K562 (cell line): ENCODE data around the gene DNAJC30. TPM values are rescaled to one million over a fixed set of nuclear protein-coding genes. Genes with fewer than 3 reads are reported as not detected.

ENCODE experiments used
- HDAC3 ChIP-seq: fragments of 450-650 bp; IDR thresholded peaks from 2 replicates; pipeline ENCODE4 v1.6.1; 2018; ENCODE audit warnings: borderline replicate concordance, mild to moderate bottlenecking, moderate library complexity; ENCODE audit not compliant: partially characterized antibody
- ZNF354B ChIP-seq: fragments of 250-450 bp; sonication (Bioruptor Pico); IDR thresholded peaks from 2 replicates; pipeline ENCODE4 v1.4.0; 2020
- polyA plus RNA-seq, 8 experiments: library from polyadenylated mRNA; depleted of rRNA in 4 of 8; stranded (reverse) in 5 of 8; unstranded in 3 of 8; fragments of >200 nt; fragmentation: Nextera tagmentation in 2 of 8; fragmentation: Illumina TruSeq in 1 of 8; extraction: Ambion mirVana in 2 of 8; extraction: Trizol in 1 of 8; gene quantifications; 2 replicates each; pipeline versions ENCODE4 v1.2.1 to v1.2.3, GENCODE V29; 2011 to 2014; ENCODE audit warnings: inconsistent platforms in 1 of 8, missing spikeins in 1 of 8
- total RNA-seq, 7 experiments: library from RNA; depleted of rRNA in 6 of 7; stranded (reverse); fragments of >200 nt in 6 of 7; fragmentation: Illumina TruSeq in 2 of 7; extraction: Trizol in 2 of 7; gene quantifications; 2 replicates each; pipeline versions ENCODE4 v1.2.1 to v1.2.3, GENCODE V29; 2011 to 2021; ENCODE audit warnings: low replicate concordance in 1 of 7
- TF ChIP-seq, protein P1 (sequence below): fragments of 200-600 bp; sonication (generic); IDR thresholded peaks from one replicate; pipeline ENCODE4 v1.6.1; 2012; ENCODE audit warnings: mild to moderate bottlenecking, low read depth, low read length, inconsistent platforms
- TF ChIP-seq, protein P2 (sequence below), 2 experiments: fragments of 450-650 bp in 1 of 2; sonication (generic) in 1 of 2; formaldehyde crosslinking in 1 of 2; IDR thresholded peaks; 2 replicates each; pipeline versions ENCODE4 v1.7.1 to v1.9.0; 2016 to 2022; ENCODE audit warnings: inconsistent platforms in 1 of 2, mild to moderate bottlenecking in 1 of 2, missing genetic modification reagents in 1 of 2

The DNAJC30 gene
- total and polyA plus RNA-seq, 9 of the 15 experiments (the other 6 are each of a cell fraction or from before 2014, with no cell fraction given), result 1.1 to 11.3 (median 4.6) TPM

DNA sequence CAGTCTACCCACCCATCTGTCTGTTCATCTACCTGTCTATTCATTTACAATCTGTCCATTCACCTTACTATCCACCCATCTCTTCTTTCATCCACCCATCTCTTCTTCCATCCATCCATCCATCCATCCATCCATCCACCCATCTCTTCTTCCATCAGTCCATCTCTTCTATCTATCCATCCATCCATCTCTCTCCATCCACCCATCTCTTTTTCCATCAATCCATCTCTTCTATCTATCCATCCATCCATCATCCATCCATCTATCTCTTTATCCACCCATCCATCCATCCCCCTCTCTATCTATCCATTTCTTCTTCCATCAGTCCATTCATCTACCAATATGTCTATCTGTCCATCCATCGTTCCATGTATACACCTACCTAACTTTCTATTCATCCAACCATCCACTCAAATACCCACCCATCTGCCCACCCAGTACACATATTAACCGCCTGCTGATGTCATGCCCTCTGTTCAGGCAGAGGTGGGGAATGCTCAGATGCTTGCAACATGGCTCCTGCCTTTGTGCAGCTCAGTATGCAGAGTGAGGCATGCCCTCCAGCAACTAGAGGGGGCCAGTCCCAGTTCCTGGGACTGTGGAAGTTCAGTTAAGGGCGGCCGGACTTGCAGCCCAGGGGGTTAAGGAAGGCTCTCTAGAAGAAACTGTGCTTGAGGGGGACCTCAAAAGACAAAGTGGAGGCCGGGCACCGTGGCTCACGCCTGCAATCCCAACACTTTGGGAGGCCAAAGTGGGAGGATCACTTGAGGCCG lies 47.6 kb downstream of the DNAJC30 start (continued):
- TF ChIP-seq, protein P1, sequence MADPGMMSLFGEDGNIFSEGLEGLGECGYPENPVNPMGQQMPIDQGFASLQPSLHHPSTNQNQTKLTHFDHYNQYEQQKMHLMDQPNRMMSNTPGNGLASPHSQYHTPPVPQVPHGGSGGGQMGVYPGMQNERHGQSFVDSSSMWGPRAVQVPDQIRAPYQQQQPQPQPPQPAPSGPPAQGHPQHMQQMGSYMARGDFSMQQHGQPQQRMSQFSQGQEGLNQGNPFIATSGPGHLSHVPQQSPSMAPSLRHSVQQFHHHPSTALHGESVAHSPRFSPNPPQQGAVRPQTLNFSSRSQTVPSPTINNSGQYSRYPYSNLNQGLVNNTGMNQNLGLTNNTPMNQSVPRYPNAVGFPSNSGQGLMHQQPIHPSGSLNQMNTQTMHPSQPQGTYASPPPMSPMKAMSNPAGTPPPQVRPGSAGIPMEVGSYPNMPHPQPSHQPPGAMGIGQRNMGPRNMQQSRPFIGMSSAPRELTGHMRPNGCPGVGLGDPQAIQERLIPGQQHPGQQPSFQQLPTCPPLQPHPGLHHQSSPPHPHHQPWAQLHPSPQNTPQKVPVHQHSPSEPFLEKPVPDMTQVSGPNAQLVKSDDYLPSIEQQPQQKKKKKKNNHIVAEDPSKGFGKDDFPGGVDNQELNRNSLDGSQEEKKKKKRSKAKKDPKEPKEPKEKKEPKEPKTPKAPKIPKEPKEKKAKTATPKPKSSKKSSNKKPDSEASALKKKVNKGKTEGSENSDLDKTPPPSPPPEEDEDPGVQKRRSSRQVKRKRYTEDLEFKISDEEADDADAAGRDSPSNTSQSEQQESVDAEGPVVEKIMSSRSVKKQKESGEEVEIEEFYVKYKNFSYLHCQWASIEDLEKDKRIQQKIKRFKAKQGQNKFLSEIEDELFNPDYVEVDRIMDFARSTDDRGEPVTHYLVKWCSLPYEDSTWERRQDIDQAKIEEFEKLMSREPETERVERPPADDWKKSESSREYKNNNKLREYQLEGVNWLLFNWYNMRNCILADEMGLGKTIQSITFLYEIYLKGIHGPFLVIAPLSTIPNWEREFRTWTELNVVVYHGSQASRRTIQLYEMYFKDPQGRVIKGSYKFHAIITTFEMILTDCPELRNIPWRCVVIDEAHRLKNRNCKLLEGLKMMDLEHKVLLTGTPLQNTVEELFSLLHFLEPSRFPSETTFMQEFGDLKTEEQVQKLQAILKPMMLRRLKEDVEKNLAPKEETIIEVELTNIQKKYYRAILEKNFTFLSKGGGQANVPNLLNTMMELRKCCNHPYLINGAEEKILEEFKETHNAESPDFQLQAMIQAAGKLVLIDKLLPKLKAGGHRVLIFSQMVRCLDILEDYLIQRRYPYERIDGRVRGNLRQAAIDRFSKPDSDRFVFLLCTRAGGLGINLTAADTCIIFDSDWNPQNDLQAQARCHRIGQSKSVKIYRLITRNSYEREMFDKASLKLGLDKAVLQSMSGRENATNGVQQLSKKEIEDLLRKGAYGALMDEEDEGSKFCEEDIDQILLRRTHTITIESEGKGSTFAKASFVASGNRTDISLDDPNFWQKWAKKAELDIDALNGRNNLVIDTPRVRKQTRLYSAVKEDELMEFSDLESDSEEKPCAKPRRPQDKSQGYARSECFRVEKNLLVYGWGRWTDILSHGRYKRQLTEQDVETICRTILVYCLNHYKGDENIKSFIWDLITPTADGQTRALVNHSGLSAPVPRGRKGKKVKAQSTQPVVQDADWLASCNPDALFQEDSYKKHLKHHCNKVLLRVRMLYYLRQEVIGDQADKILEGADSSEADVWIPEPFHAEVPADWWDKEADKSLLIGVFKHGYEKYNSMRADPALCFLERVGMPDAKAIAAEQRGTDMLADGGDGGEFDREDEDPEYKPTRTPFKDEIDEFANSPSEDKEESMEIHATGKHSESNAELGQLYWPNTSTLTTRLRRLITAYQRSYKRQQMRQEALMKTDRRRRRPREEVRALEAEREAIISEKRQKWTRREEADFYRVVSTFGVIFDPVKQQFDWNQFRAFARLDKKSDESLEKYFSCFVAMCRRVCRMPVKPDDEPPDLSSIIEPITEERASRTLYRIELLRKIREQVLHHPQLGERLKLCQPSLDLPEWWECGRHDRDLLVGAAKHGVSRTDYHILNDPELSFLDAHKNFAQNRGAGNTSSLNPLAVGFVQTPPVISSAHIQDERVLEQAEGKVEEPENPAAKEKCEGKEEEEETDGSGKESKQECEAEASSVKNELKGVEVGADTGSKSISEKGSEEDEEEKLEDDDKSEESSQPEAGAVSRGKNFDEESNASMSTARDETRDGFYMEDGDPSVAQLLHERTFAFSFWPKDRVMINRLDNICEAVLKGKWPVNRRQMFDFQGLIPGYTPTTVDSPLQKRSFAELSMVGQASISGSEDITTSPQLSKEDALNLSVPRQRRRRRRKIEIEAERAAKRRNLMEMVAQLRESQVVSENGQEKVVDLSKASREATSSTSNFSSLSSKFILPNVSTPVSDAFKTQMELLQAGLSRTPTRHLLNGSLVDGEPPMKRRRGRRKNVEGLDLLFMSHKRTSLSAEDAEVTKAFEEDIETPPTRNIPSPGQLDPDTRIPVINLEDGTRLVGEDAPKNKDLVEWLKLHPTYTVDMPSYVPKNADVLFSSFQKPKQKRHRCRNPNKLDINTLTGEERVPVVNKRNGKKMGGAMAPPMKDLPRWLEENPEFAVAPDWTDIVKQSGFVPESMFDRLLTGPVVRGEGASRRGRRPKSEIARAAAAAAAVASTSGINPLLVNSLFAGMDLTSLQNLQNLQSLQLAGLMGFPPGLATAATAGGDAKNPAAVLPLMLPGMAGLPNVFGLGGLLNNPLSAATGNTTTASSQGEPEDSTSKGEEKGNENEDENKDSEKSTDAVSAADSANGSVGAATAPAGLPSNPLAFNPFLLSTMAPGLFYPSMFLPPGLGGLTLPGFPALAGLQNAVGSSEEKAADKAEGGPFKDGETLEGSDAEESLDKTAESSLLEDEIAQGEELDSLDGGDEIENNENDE, result no peak
- no peak for TF ChIP-seq HDAC3
- TF ChIP-seq, protein P2, sequence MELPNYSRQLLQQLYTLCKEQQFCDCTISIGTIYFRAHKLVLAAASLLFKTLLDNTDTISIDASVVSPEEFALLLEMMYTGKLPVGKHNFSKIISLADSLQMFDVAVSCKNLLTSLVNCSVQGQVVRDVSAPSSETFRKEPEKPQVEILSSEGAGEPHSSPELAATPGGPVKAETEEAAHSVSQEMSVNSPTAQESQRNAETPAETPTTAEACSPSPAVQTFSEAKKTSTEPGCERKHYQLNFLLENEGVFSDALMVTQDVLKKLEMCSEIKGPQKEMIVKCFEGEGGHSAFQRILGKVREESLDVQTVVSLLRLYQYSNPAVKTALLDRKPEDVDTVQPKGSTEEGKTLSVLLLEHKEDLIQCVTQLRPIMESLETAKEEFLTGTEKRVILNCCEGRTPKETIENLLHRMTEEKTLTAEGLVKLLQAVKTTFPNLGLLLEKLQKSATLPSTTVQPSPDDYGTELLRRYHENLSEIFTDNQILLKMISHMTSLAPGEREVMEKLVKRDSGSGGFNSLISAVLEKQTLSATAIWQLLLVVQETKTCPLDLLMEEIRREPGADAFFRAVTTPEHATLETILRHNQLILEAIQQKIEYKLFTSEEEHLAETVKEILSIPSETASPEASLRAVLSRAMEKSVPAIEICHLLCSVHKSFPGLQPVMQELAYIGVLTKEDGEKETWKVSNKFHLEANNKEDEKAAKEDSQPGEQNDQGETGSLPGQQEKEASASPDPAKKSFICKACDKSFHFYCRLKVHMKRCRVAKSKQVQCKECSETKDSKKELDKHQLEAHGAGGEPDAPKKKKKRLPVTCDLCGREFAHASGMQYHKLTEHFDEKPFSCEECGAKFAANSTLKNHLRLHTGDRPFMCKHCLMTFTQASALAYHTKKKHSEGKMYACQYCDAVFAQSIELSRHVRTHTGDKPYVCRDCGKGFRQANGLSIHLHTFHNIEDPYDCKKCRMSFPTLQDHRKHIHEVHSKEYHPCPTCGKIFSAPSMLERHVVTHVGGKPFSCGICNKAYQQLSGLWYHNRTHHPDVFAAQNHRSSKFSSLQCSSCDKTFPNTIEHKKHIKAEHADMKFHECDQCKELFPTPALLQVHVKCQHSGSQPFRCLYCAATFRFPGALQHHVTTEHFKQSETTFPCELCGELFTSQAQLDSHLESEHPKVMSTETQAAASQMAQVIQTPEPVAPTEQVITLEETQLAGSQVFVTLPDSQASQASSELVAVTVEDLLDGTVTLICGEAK (IDR thresholded peaks at IDR 0.05), result no peak
- TF ChIP-seq, protein P2 (CRISPR knock-in tag; IDR thresholded peaks at IDR 0.05), result no peak
- TF ChIP-seq ZNF354B (CRISPR knock-in tag), result no peak
